Epidermal melanocyte (primary cell): ENCODE measurements around the gene RASGRP2.
A peak's percentile ranks its signal among the peaks of the same experiment; 100 is the strongest.

Experiments
- DNase-seq: peaks from one replicate; pipeline ENCODE4 v3.0.0; 2011; ENCODE audit warnings: low spot score; ENCODE audit not compliant: insufficient read length

RASGRP2 gene

GRCh38 chr11:64742087-64742888 is 1.7 kb downstream of the RASGRP2 start:
- DNase-seq = no peak

- peak; percentile 7 for DNase-seq
Measured at GRCh38 chr11:64741375-64742086, 2.4 kb downstream of the RASGRP2 start.

- DNase-seq = no peak
Measured at GRCh38 chr11:64739871-64740270, 4.1 kb downstream of the RASGRP2 start.

GRCh38 chr11:64736654-64737053 is 7.3 kb downstream of the RASGRP2 start:
- no peak for DNase-seq

- DNase-seq = no peak
Measured at GRCh38 chr11:64735725-64736259, 8.2 kb downstream of the RASGRP2 start.

- DNase-seq = no peak
Measured at GRCh38 chr11:64734811-64735724, 8.9 kb downstream of the RASGRP2 start.

- DNase-seq = no peak
Measured at GRCh38 chr11:64731601-64732000, 12.3 kb downstream of the RASGRP2 start.

- DNase-seq = no peak
Measured at GRCh38 chr11:64729851-64730382, 14.0 kb downstream of the RASGRP2 start.

- DNase-seq = no peak
Measured at GRCh38 chr11:64728757-64729365, 15.1 kb downstream of the RASGRP2 start.

GRCh38 chr11:64726867-64727530 is 16.9 kb downstream of the RASGRP2 start:
- DNase-seq = no peak

GRCh38 chr11:64726211-64726641 is 17.7 kb downstream of the RASGRP2 start:
- DNase-seq = no peak

GRCh38 chr11:64724863-64725532 is 18.9 kb downstream of the RASGRP2 start:
- no peak for DNase-seq

- DNase-seq = no peak
Measured at GRCh38 chr11:64723907-64724862, 19.8 kb downstream of the RASGRP2 start.

- DNase-seq = peak; percentile 93
Measured at GRCh38 chr11:64723117-64723906, 20.6 kb downstream of the RASGRP2 start, which contains the start of gene NRXN2. Gene NRXN2, minus strand, starts transcription at chr11:64723197. Its CDS starts 9,498 bp downstream, at chr11:64713699.

- no peak for DNase-seq
Measured at GRCh38 chr11:64722141-64723065, 21.5 kb downstream of the RASGRP2 start.

- DNase-seq = no peak
Measured at GRCh38 chr11:64721359-64721699, 22.6 kb downstream of the RASGRP2 start.
